Myometrial cell (primary cell): ENCODE results near the gene CERS1. TPM values are rescaled to one million over a fixed set of nuclear protein-coding genes. Genes with fewer than 3 reads are reported as not detected.

Experiments used
- total RNA-seq: library from RNA; depleted of rRNA; stranded (reverse); fragments of >200 nt; gene quantifications from 2 replicates; pipeline ENCODE4 v1.2.3, GENCODE V29; 2015

The CERS1 gene, protein sequence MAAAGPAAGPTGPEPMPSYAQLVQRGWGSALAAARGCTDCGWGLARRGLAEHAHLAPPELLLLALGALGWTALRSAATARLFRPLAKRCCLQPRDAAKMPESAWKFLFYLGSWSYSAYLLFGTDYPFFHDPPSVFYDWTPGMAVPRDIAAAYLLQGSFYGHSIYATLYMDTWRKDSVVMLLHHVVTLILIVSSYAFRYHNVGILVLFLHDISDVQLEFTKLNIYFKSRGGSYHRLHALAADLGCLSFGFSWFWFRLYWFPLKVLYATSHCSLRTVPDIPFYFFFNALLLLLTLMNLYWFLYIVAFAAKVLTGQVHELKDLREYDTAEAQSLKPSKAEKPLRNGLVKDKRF
- total RNA-seq = 0.58 and 0.71 TPM in 2 replicates

GRCh38 chr19:18895824-18896341, at the start of gene CERS1:
Gene CERS1, minus strand, starts transcription at chr19:18896158. Its CDS starts 86 bp downstream, at chr19:18896072.

DNA sequence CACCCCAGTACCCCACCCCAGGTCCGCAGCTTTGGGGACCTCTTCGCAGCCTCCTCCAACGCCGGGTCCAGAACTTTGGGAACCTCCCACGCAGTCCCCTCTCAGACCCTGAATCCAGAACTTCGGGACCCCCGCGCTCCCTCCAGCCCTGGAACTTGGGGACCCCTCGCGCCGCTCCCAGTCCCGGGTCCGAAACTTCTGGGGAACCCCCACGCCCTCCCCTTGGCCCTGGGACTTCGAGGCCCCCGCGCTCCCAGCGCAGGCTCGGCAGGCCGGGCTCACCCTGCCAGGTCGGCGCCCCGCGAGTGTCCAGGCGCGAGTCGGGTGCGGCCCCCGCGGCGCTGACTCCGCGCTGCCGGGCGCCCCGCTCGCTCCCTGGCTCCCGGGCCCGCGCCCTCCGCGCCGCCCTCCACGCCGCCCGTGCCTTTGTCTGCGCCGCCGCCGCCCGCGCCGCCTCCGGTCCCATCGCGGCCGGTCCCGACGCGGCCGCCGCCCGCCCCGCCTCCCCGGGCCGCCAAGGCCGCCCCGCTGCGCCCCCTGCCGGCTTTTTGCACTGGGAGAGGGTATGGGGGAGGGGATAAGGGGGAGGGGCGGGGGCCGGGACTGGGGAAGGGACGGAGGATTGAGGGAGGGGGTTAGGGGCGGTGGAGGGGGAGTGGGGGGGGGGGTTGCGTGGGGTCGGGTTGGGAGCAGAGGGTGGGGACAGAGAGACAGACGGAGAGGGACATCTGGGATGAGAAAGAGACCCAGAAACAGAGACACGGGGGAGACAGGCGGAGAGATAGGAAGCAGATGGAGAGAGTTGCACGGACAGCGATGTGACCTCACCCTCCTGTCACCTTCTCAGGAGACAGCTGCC, 45.0 kb upstream of the CERS1 start, which contains the start of gene HOMER3:
Gene HOMER3, minus strand, starts transcription at position 449 of the 859 bp plus-strand sequence. CDS start 2,235 bp downstream, outside the sequence.

DNA sequence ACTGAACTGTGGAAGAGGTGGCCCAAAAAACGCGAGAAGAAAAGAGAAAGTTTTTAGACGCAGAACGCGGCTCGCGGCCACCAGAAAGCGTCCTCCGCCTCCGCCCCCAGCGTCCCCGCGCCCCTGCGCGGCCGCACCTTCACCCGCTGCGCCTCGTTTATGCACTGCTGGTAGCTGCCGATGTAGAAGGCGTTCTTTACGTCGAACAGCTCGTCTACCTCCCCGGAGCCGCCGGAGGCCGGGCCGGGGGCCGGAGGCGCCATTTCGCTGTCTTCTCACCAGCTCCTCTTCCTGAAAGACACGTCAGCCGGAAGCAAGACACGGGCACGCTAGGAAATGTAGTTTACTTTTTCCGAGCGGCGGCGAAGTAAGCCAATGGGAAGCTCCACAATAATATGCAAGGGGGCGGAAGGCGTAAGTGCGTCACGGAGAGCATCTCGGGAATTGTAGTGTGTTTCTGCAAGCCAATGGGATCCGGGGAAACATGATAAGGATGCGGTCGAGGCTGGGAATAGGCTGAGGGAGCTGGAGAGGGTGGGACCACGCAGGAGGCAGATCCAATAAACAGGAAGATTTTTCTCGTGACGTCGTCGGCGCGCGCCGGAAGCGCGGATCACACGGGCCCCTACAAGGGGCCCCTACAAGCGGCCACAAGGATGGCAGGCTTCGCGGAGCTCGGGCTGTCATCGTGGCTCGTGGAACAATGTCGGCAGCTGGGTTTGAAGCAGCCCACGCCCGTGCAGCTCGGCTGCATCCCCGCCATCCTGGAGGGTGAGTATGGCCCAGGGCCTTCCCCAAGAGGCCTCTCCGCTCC, 23.3 kb upstream of the CERS1 start, which contains the start of the genes COPE and DDX49:
Gene COPE, minus strand, starts transcription at position 302 of the 814 bp plus-strand sequence. Its CDS starts 39 bp downstream, at position 263.
Gene DDX49, plus strand, starts transcription at position 630 of the 814 bp plus-strand sequence. Its CDS starts 27 bp downstream, at position 657.

GRCh38 chr19:18831524-18832305, 64.2 kb downstream of the CERS1 start, which contains the start of gene UPF1:
Gene UPF1, plus strand, starts transcription at chr19:18831959. Its CDS starts 251 bp downstream, at chr19:18832210.

Other genes with a start within 250 kb of the CERS1 start
- gene CRTC1, start 212.5 kb downstream of the CERS1 start, total RNA-seq = 1.6 and 3.5 TPM in 2 replicates
- not detected in 2 replicates for gene COMP, start 104.9 kb downstream of the CERS1 start, total RNA-seq
- gene UPF1, start 64.2 kb downstream of the CERS1 start, total RNA-seq = 32.8 and 32.9 TPM in 2 replicates
- 447 and 503 TPM in 2 replicates for gene COPE, start 23.2 kb upstream of the CERS1 start, total RNA-seq
- gene DDX49, start 23.6 kb upstream of the CERS1 start, total RNA-seq = 55.3 and 62.8 TPM in 2 replicates
- gene HOMER3, start 45.1 kb upstream of the CERS1 start, total RNA-seq = 85.4 and 94.0 TPM in 2 replicates
- gene SUGP2, start 137.4 kb upstream of the CERS1 start, total RNA-seq = 20.4 and 29.7 TPM in 2 replicates
- 38.1 and 49.3 TPM in 2 replicates for gene ARMC6, start 137.4 kb upstream of the CERS1 start, total RNA-seq
- gene SLC25A42, start 167.8 kb upstream of the CERS1 start, total RNA-seq = 9.9 and 11.5 TPM in 2 replicates
- gene TMEM161A, start 242.3 kb upstream of the CERS1 start, total RNA-seq = 34.3 and 35.4 TPM in 2 replicates